Heart left ventricle (tissue), 13 donors: ENCODE data around the gene ASH1L.

Source experiments
- CTCF ChIP-seq, 12 donors: fragments of 200-600 bp; sonication (generic) in 4 of 12; IDR thresholded peaks; one replicate each; pipeline versions ENCODE4 v1.5.0 to v1.8.0; 2018 to 2022; ENCODE audit warnings: antibody characterized with exemption in 12 of 12, mild to moderate bottlenecking in 5 of 12
- POLR2A ChIP-seq, 2 donors: fragments of 450-650 bp; IDR thresholded peaks; one replicate each; pipeline ENCODE4 v1.6.1; 2017; ENCODE audit warnings: antibody characterized with exemption in 2 of 2, mild to moderate bottlenecking in 2 of 2, moderate library complexity in 2 of 2
- donor health status: ischemic (EF 13 %, LVEDD 7.1; RV severe dilation, severe dysfunction).
- donor health status: DM: no; HTN: yes; CAD: no.
- donor health status: DM: no; HTN: no; CAD: no.
- donor health status: ischemic (EF 25% LVEDD 6.9; RV normal size, moderate dysfunction).
- donor health status: ischemic (EF 25% LVEDD 5.7; RV mildly dilated, moderate dysfunction).
- donor health status: ischemic (EF 35%, LVEDD 5.7; RV mildly dilated, moderate dysfunction).
- donor health status: nonischemic (EF 11% LVEDD 7.7; RV severe dilation, severe dysfunction).
- donor health status: DM: yes; HTN: yes; CAD: no.
- donor health status: PGD.
- donor health status: ischemic (EF 29% LVEDD 5.4; RV normal size, mild dysfunction).
- donor health status: nonischemic (EF 23%, LVEDD 6.1; RV moderate dilation, normal function).

- peak in 1 of 12 donors; percentile 25 for TF ChIP-seq CTCF (IDR thresholded peaks at IDR 0.05)
- TF ChIP-seq POLR2A (IDR thresholded peaks at IDR 0.05) = peak; percentile 53 to 93
Observed at GRCh38 chr1:155562581-155563376, at the start of gene ASH1L.
